Fibroblast of lung (primary cell): Measurements from ENCODE around the gene RING1. TPM values are rescaled to one million over a fixed set of nuclear protein-coding genes. Genes with fewer than 3 reads are reported as not detected.

Source experiments
- DNase-seq, 2 donors: peaks; one replicate each; pipeline versions ENCODE4 v3.0.0 to v3.0.0-alpha.2; 2010; ENCODE audit warnings: low read depth in 2 of 2
- H2AFZ ChIP-seq: 2 replicates; pipeline ENCODE4 v1.5.1; 2012; ENCODE audit warnings: low read length, control low read depth, inconsistent platforms
- H3K27ac ChIP-seq: 2 replicates; pipeline ENCODE4 v1.5.1; 2011; ENCODE audit warnings: low read length, control low read depth; ENCODE audit not compliant: insufficient read depth
- H3K27me3 ChIP-seq: 2 replicates; pipeline ENCODE4 v1.5.1; 2011; ENCODE audit warnings: mild to moderate bottlenecking, low read length; ENCODE audit not compliant: control insufficient read depth, insufficient read depth
- H3K36me3 ChIP-seq: 2 replicates; pipeline ENCODE4 v1.5.1; 2011; ENCODE audit warnings: low read length; ENCODE audit not compliant: control insufficient read depth, insufficient read depth
- H3K4me1 ChIP-seq: 2 replicates; pipeline ENCODE4 v1.5.1; 2011; ENCODE audit warnings: low read length; ENCODE audit not compliant: control insufficient read depth, insufficient read depth; ENCODE audit errors: extremely low read depth
- H3K4me2 ChIP-seq: 2 replicates; pipeline ENCODE4 v1.5.1; 2011; ENCODE audit warnings: low read length, control low read depth; ENCODE audit not compliant: insufficient read depth; ENCODE audit errors: extremely low read depth
- H3K4me3 ChIP-seq, 4 experiments: fragments of 200-600 bp in 1 of 4; sonication (generic) in 1 of 4; replicated peaks in 1 of 4; 2 replicates each; pipeline ENCODE4 v1.5.1; 2011 to 2016; ENCODE audit warnings: low read length in 4 of 4, low read depth in 3 of 4, mild to moderate bottlenecking in 3 of 4, control low read depth in 2 of 4, inconsistent platforms in 1 of 4, mixed read lengths in 1 of 4; ENCODE audit not compliant: insufficient read depth in 1 of 4; ENCODE audit errors: control extremely low read depth in 1 of 4
- H3K79me2 ChIP-seq: 2 replicates; pipeline ENCODE4 v1.5.1; 2012; ENCODE audit warnings: mild to moderate bottlenecking, low read length, inconsistent platforms; ENCODE audit not compliant: control insufficient read depth, insufficient read depth
- H3K9ac ChIP-seq: 2 replicates; pipeline ENCODE4 v1.5.1; 2011; ENCODE audit warnings: mild to moderate bottlenecking, low read length, control low read depth; ENCODE audit not compliant: insufficient read depth
- H3K9me3 ChIP-seq: 2 replicates; pipeline ENCODE4 v1.5.1; 2012; ENCODE audit warnings: low read depth, low read length; ENCODE audit not compliant: control insufficient read depth, insufficient read depth
- H4K20me1 ChIP-seq: 2 replicates; pipeline ENCODE4 v1.5.1; 2011; ENCODE audit warnings: low read length; ENCODE audit not compliant: control insufficient read depth, insufficient read depth; ENCODE audit errors: extremely low read depth
- EZH2 ChIP-seq: IDR thresholded peaks from 2 replicates; pipeline ENCODE4 v1.5.1; 2012; ENCODE audit warnings: low read length, control low read depth, mild to moderate bottlenecking; ENCODE audit errors: missing control alignments
- polyA plus RNA-seq, 2 donors: library from polyadenylated mRNA; depleted of rRNA in 1 of 2; stranded (reverse) in 1 of 2; unstranded in 1 of 2; fragments of >200 nt; gene quantifications; 2 replicates each; pipeline ENCODE4 v1.2.1, GENCODE V29; 2011 to 2012; ENCODE audit warnings: missing spikeins in 1 of 2
- total RNA-seq: library from RNA; depleted of rRNA; stranded (reverse); fragments of >200 nt; gene quantifications from 2 replicates; pipeline ENCODE4 v1.2.1, GENCODE V29; 2014
- TF ChIP-seq, protein P1 (sequence below), 2 donors: IDR thresholded peaks in 1 of 2; conservative IDR thresholded peaks in 1 of 2; 1 replicate in 1 of 2; 2 replicates in 1 of 2; pipeline ENCODE4 v1.5.1; 2011 to 2012; ENCODE audit warnings: low read length in 2 of 2, control low read depth in 1 of 2, inconsistent platforms in 1 of 2, low read depth in 1 of 2, mild to moderate bottlenecking in 1 of 2

RING1 gene
- total and polyA plus RNA-seq, 2 donors (not counting 1 experiment from before 2014, with no cell fraction given): 24.7 to 30.6 TPM

GRCh38 chr6:33185190-33185589, 23.1 kb upstream of the RING1 start:
- Histone ChIP-seq H4K20me1 (no peaks in the 10 kb centered on the region), H3K36me3 (no peaks in the 10 kb centered on the region), H3K4me1 (no peaks in the 10 kb centered on the region), H3K27ac (no peak overlapping the region), H3K9me3 (no peaks in the 10 kb centered on the region), H3K4me2 (no peak overlapping the region), H3K27me3 (peaks cover 2% of the 10 kb centered on the region), H3K9ac (no peak overlapping the region), H2AFZ (no peak overlapping the region), H3K79me2 (no peaks in the 10 kb centered on the region), H3K4me3 (no peak overlapping the region)
- TF ChIP-seq, protein P1, sequence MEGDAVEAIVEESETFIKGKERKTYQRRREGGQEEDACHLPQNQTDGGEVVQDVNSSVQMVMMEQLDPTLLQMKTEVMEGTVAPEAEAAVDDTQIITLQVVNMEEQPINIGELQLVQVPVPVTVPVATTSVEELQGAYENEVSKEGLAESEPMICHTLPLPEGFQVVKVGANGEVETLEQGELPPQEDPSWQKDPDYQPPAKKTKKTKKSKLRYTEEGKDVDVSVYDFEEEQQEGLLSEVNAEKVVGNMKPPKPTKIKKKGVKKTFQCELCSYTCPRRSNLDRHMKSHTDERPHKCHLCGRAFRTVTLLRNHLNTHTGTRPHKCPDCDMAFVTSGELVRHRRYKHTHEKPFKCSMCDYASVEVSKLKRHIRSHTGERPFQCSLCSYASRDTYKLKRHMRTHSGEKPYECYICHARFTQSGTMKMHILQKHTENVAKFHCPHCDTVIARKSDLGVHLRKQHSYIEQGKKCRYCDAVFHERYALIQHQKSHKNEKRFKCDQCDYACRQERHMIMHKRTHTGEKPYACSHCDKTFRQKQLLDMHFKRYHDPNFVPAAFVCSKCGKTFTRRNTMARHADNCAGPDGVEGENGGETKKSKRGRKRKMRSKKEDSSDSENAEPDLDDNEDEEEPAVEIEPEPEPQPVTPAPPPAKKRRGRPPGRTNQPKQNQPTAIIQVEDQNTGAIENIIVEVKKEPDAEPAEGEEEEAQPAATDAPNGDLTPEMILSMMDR (conservative IDR thresholded peaks at IDR 0.05 in 1 of 2, IDR thresholded peaks at IDR 0.05 in 1 of 2; ENCODE audit: low read depth in 1 of 2, low read length in 2 of 2): no peak
- TF ChIP-seq EZH2: no peak
- no peak for DNase-seq

GRCh38 chr6:33185654-33186187, 22.6 kb upstream of the RING1 start:
- H2AFZ ChIP-seq: no peak overlapping the region
- H3K4me1 ChIP-seq: no peaks in the 10 kb centered on the region
- TF ChIP-seq, protein P1 (conservative IDR thresholded peaks at IDR 0.05 in 1 of 2, IDR thresholded peaks at IDR 0.05 in 1 of 2; ENCODE audit: low read depth in 1 of 2, low read length in 2 of 2): no peak
- no peak for TF ChIP-seq EZH2
- no peak overlapping the region for H3K27ac ChIP-seq
- DNase-seq: no peak
- H3K4me3 ChIP-seq: no peak overlapping the region
- peaks cover 5% of the 10 kb centered on the region for H3K27me3 ChIP-seq
- no peaks in the 10 kb centered on the region for H3K9me3 ChIP-seq
- no peaks in the 10 kb centered on the region for H3K36me3 ChIP-seq
- no peaks in the 10 kb centered on the region for H3K79me2 ChIP-seq
- no peaks in the 10 kb centered on the region for H4K20me1 ChIP-seq
- no peak overlapping the region for H3K4me2 ChIP-seq
- H3K9ac ChIP-seq: no peak overlapping the region

DNA sequence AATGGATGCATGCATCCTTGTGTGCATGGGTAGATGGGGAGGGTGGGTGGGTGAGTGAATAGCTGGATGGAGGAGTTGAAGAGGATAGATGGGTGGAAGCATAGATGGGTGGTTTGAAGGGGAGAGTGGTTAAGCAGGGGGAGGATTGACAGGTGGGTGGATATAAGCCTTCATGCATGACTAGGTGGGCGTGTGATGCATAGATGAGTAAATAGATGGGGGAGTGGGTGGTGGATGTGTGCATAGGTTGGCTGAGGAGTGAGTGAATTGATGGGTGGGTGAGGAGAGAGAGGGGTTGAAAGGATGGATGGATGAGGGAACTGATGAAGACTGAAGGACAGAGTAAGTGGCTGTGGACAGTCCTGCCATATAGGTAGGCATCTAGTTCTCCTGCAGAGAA, 20.5 kb upstream of the RING1 start:
- Histone ChIP-seq H3K9me3 (no peaks in the 10 kb centered on the region), H3K4me3 (no peak overlapping the region), H2AFZ (no peak overlapping the region), H3K27me3 (peaks cover 23% of the 10 kb centered on the region), H3K4me2 (no peak overlapping the region), H3K4me1 (no peaks in the 10 kb centered on the region), H3K27ac (no peak overlapping the region), H3K79me2 (no peaks in the 10 kb centered on the region), H4K20me1 (no peaks in the 10 kb centered on the region), H3K9ac (no peak overlapping the region), H3K36me3 (no peaks in the 10 kb centered on the region)
- no peak for TF ChIP-seq EZH2
- TF ChIP-seq, protein P1 (conservative IDR thresholded peaks at IDR 0.05 in 1 of 2, IDR thresholded peaks at IDR 0.05 in 1 of 2; ENCODE audit: low read depth in 1 of 2, low read length in 2 of 2): no peak
- DNase-seq: no peak
